HCT116 (cell line): ENCODE data around the gene MYOF. TPM values are rescaled to one million over a fixed set of nuclear protein-coding genes. Genes with fewer than 3 reads are reported as not detected.

Source experiments
- ATAC-seq: fragments of 200-7000 bp; cut with Tn5 transposase; 2 replicates; pipeline ENCODE4 v1.9.1; 2020; ENCODE audit warnings: mild to moderate bottlenecking, moderate library complexity
- BruUV-seq: library from RNA; stranded (reverse); fragments of 400-500 nt; replicated peaks from 2 replicates; lab custom pipeline; 2021; lab: Mats Ljungman, UMichigan
- CTCF ChIA-PET: fragments of 300-600 bp; sonication (Branson Sonifier 250); formaldehyde crosslinking; loops from one replicate; lab custom pipeline; 2021; ENCODE audit warnings: antibody characterized with exemption; lab: Charles Lee
- POLR2A ChIA-PET: fragments of 300-600, 350-600 bp; sonication (Branson Sonifier 250); formaldehyde crosslinking; loops from one replicate; lab custom pipeline; 2021; ENCODE audit warnings: antibody characterized with exemption; lab: Charles Lee
- RAD21 ChIA-PET, 2 experiments: fragments of 300-600 bp; sonication (Branson Sonifier 250); formaldehyde crosslinking; loops; one replicate each; lab custom pipeline; 2023; ENCODE audit warnings: low total read pairs in 2 of 2; ENCODE audit not compliant: uncharacterized antibody in 2 of 2, unreplicated experiment in 2 of 2, low non-redundant PET in 1 of 2; lab: Charles Lee
- DNase-seq: peaks from one replicate; pipeline ENCODE4 v3.0.0-alpha.2; 2010; ENCODE audit warnings: low read depth, low spot score
- H2AFZ ChIP-seq: fragments of 200-600 bp; shearing (Covaris generic), sonication (generic); 2 replicates; pipeline ENCODE4 v1.6.1; 2017; ENCODE audit warnings: low read depth, mixed run types, mixed read lengths, antibody characterized with exemption, low read length; ENCODE audit not compliant: poor library complexity, severe bottlenecking
- H3K27ac ChIP-seq: 2 replicates; pipeline ENCODE4 v1.5.1; 2012; ENCODE audit warnings: low read depth, low read length
- H3K27me3 ChIP-seq: fragments of 200-600 bp; sonication (generic); 2 replicates; pipeline ENCODE4 v1.6.1; 2016; ENCODE audit warnings: mixed run types, low read length, mixed read lengths; ENCODE audit not compliant: insufficient read depth
- H3K36me3 ChIP-seq, 2 experiments: fragments of 200-500 bp in 1 of 2; fragments of 200-600 bp in 1 of 2; sonication (Bioruptor generic) in 1 of 2; sonication (generic) in 1 of 2; 2 replicates each; pipeline versions ENCODE4 v1.5.1 to v1.6.1; 2014 to 2016; ENCODE audit warnings: low read length in 2 of 2, inconsistent platforms in 1 of 2, mixed read lengths in 1 of 2, mixed run types in 1 of 2; ENCODE audit not compliant: insufficient read depth in 2 of 2, control insufficient read depth in 1 of 2
- H3K4me1 ChIP-seq, 2 experiments: fragments of 200-600 bp in 1 of 2; sonication (generic) in 1 of 2; 2 replicates each; pipeline versions ENCODE4 v1.5.1 to v1.6.1; 2012 to 2017; ENCODE audit warnings: low read length in 2 of 2, inconsistent platforms in 1 of 2, mild to moderate bottlenecking in 1 of 2, mixed read lengths in 1 of 2, mixed run types in 1 of 2, moderate library complexity in 1 of 2; ENCODE audit not compliant: insufficient read depth in 2 of 2, control insufficient read depth in 1 of 2
- H3K4me2 ChIP-seq: fragments of 200-600 bp; sonication (generic); 2 replicates; pipeline ENCODE4 v1.6.1; 2017; ENCODE audit warnings: mixed run types, low read length, mixed read lengths
- H3K4me3 ChIP-seq, 2 experiments: fragments of 200-600 bp in 1 of 2; sonication (generic) in 1 of 2; replicated peaks in 1 of 2; 2 replicates each; pipeline ENCODE4 v1.5.1; 2011 to 2016; ENCODE audit warnings: low read length in 2 of 2, control low read depth in 1 of 2, low read depth in 1 of 2, mild to moderate bottlenecking in 1 of 2, mixed read lengths in 1 of 2, mixed run types in 1 of 2
- H3K79me2 ChIP-seq: fragments of 200-600 bp; sonication (generic); 2 replicates; pipeline ENCODE4 v1.6.1; 2017; ENCODE audit warnings: mild to moderate bottlenecking, mixed run types, low read length, moderate library complexity, mixed read lengths; ENCODE audit not compliant: insufficient read depth
- H3K9ac ChIP-seq: fragments of 200-600 bp; sonication (generic); 2 replicates; pipeline ENCODE4 v1.6.1; 2016; ENCODE audit warnings: low read length, mixed read lengths
- H3K9me2 ChIP-seq: fragments of 200-600 bp; sonication (generic), shearing (Covaris generic); 2 replicates; pipeline ENCODE4 v1.6.1; 2017; ENCODE audit warnings: mixed run types, mild to moderate bottlenecking, moderate library complexity; ENCODE audit not compliant: insufficient read depth
- H3K9me3 ChIP-seq, 2 experiments: fragments of 200-500 bp in 1 of 2; fragments of 200-600 bp in 1 of 2; sonication (Bioruptor generic) in 1 of 2; sonication (generic) in 1 of 2; 2 replicates each; pipeline ENCODE4 v1.6.1; 2014 to 2017; ENCODE audit warnings: low read length in 2 of 2, mixed read lengths in 2 of 2, inconsistent platforms in 1 of 2, low read depth in 1 of 2, mild to moderate bottlenecking in 1 of 2, mixed run types in 1 of 2, moderate library complexity in 1 of 2; ENCODE audit not compliant: control insufficient read depth in 1 of 2, insufficient read depth in 1 of 2
- H4K20me1 ChIP-seq: fragments of 200-600 bp; sonication (generic), shearing (Covaris generic); 2 replicates; pipeline ENCODE4 v1.6.1; 2017; ENCODE audit warnings: mixed run types, mild to moderate bottlenecking, moderate library complexity; ENCODE audit not compliant: insufficient read depth
- ATF3 ChIP-seq: IDR thresholded peaks from 2 replicates; pipeline ENCODE4 v1.6.1; 2012
- CBX3 ChIP-seq: IDR thresholded peaks from 2 replicates; pipeline ENCODE4 v1.6.1; 2012; ENCODE audit warnings: low read depth
- CEBPB ChIP-seq: IDR thresholded peaks from 2 replicates; pipeline ENCODE4 v1.6.1; 2012; ENCODE audit warnings: low read depth
- EGR1 ChIP-seq: IDR thresholded peaks from 2 replicates; pipeline ENCODE4 v1.6.1; 2012; ENCODE audit warnings: low read depth
- ELF1 ChIP-seq: IDR thresholded peaks from 2 replicates; pipeline ENCODE4 v1.6.1; 2012; ENCODE audit warnings: low read depth, borderline replicate concordance
- EZH2 ChIP-seq: fragments of 200-600 bp; sonication (generic); IDR thresholded peaks from 2 replicates; pipeline ENCODE4 v1.6.1; 2017; ENCODE audit warnings: antibody characterized with exemption, mixed run types
- EZH2phosphoT487 ChIP-seq: fragments of 200-600 bp; IDR thresholded peaks from 2 replicates; pipeline ENCODE4 v1.6.1; 2018; ENCODE audit warnings: antibody characterized with exemption, borderline replicate concordance
- FOSL1 ChIP-seq: IDR thresholded peaks from 2 replicates; pipeline ENCODE4 v1.6.1; 2012; ENCODE audit warnings: low read depth
- JUND ChIP-seq: IDR thresholded peaks from 2 replicates; pipeline ENCODE4 v1.6.1; 2012
- POLR2A ChIP-seq: IDR thresholded peaks from 2 replicates; pipeline ENCODE4 v1.7.0; 2011; ENCODE audit warnings: borderline replicate concordance; ENCODE audit not compliant: insufficient read depth, insufficient read length; ENCODE audit errors: extremely low read depth
- POLR2AphosphoS5 ChIP-seq: IDR thresholded peaks from 2 replicates; pipeline ENCODE4 v1.6.1; 2011; ENCODE audit warnings: mild to moderate bottlenecking, low read depth, low read length, moderate library complexity
- RAD21 ChIP-seq: IDR thresholded peaks from 2 replicates; pipeline ENCODE4 v1.6.1; 2012; ENCODE audit warnings: low read depth, mild to moderate bottlenecking
- REST ChIP-seq: IDR thresholded peaks from 2 replicates; pipeline ENCODE4 v1.6.1; 2012; ENCODE audit warnings: low read depth
- SP1 ChIP-seq: IDR thresholded peaks from 2 replicates; pipeline ENCODE4 v1.6.1; 2012; ENCODE audit warnings: low read depth
- SRF ChIP-seq: IDR thresholded peaks from 2 replicates; pipeline ENCODE4 v1.6.1; 2012; ENCODE audit warnings: low read depth
- TCF7L2 ChIP-seq: IDR thresholded peaks from 2 replicates; pipeline ENCODE4 v1.7.0; 2011; ENCODE audit warnings: borderline replicate concordance, inconsistent platforms; ENCODE audit not compliant: insufficient read depth, insufficient read length; ENCODE audit errors: extremely low read depth
- YY1 ChIP-seq: IDR thresholded peaks from 2 replicates; pipeline ENCODE4 v1.6.1; 2011; ENCODE audit warnings: low read length, low read depth, moderate library complexity, mild to moderate bottlenecking; ENCODE audit not compliant: insufficient replicate concordance; ENCODE audit errors: extremely low read depth
- ZFX ChIP-seq: fragments of 450-650 bp; IDR thresholded peaks from 2 replicates; pipeline ENCODE4 v1.6.1; 2017
- ZNF274 ChIP-seq: fragments of 200-500 bp; sonication (Bioruptor generic); IDR thresholded peaks from 2 replicates; pipeline ENCODE4 v1.6.1; 2014; ENCODE audit warnings: mild to moderate bottlenecking, low read depth, low read length, inconsistent platforms
- intact Hi-C: fragments of 100-400 bp; cut with micrococcal nuclease; formaldehyde crosslinking; loops from 2 replicates; pipeline ENCODE4 v1.10.0; 2022
- total RNA-seq: library from RNA; stranded (reverse); gene quantifications from one replicate; pipeline ENCODE4 v1.2.1, GENCODE V29; 2021; ENCODE audit not compliant: unreplicated experiment

MYOF gene
- total RNA-seq, 1 experiment from 2014 or later: 250 TPM

- no peak overlapping the region for H3K27ac ChIP-seq
- H3K4me1 ChIP-seq: no peaks in the 10 kb centered on the region
- no TSS peak for BruUV-seq
- DNase-seq (no peak), ATAC-seq (no peak)
- H3K36me3 ChIP-seq: peaks cover 30 to 67% of the 10 kb centered on the region in 2 experiments
- no peaks in the 10 kb centered on the region for H3K9me3 ChIP-seq
- ChIA-PET RAD21 (no interaction called here), CTCF (no interaction called here), POLR2A (no interaction called here)
- no peak overlapping the region for H3K4me2 ChIP-seq
- H3K4me3 ChIP-seq: no peak overlapping the region
- TF ChIP-seq FOSL1 (no peak), JUND (no peak), POLR2AphosphoS5 (no peak), SP1 (no peak), YY1 (no peak), SRF (no peak), ELF1 (no peak), EZH2 (no peak), EZH2phosphoT487 (no peak), CBX3 (no peak), ZNF274 (no peak), EGR1 (no peak), CEBPB (no peak), ZFX (no peak)
- intact Hi-C loops: no loop called here
- no peaks in the 10 kb centered on the region for H3K27me3 ChIP-seq
- no peak overlapping the region for H2AFZ ChIP-seq
- no peaks in the 10 kb centered on the region for H3K9me2 ChIP-seq
- no peaks in the 10 kb centered on the region for H4K20me1 ChIP-seq
- H3K9ac ChIP-seq: no peak overlapping the region
- H3K79me2 ChIP-seq: no peaks in the 10 kb centered on the region
Measured at GRCh38 chr10:93397020-93397419, 85.1 kb downstream of the MYOF start.

DNA sequence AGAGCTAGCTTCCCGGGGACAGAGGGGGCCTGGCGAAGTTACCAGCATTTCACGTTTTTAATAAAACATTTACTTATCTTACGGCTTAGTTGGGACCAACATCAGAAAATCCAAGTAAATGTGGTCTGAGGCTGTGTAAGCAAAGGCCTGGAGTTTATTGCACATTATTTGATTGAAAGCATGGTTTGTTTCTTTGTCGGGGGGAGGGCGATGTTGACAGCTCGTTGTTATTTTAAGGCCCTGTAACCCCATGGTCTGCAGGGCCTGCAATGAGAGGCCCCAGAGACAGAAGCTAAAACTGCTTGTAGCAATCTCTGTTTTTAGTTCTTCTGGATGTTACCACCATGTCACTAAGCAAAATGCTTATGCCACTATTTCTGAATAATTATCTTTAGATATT, 88.9 kb downstream of the MYOF start:
- no peaks in the 10 kb centered on the region; a peak in 1 of 4 replicates for H3K4me1 ChIP-seq
- POLR2A ChIA-PET: interaction anchor here (1.6 kb wide), 1 partner anchor 8 kb away, joined by 3 read pairs; no protein-coding TSS in a partner anchor
- no peak overlapping the region for H3K27ac ChIP-seq
- H2AFZ ChIP-seq: no peak overlapping the region
- ATAC-seq: no peak
- H3K79me2 ChIP-seq: no peaks in the 10 kb centered on the region
- H3K9ac ChIP-seq: no peak overlapping the region
- no peak overlapping the region for H3K4me3 ChIP-seq
- H3K4me2 ChIP-seq: no peak overlapping the region
- RAD21 ChIA-PET: no interaction called here
- no peaks in the 10 kb centered on the region for H3K9me3 ChIP-seq
- peaks cover 20 to 53% of the 10 kb centered on the region in 2 experiments for H3K36me3 ChIP-seq
- no peaks in the 10 kb centered on the region for H3K27me3 ChIP-seq
- intact Hi-C loops: no loop called here
- H3K9me2 ChIP-seq: no peaks in the 10 kb centered on the region
- TSS peak; percentile 13 for BruUV-seq
- no peak for DNase-seq
- H4K20me1 ChIP-seq: no peaks in the 10 kb centered on the region
- CTCF ChIA-PET: no interaction called here
- TF ChIP-seq ZFX: no peak
- no peak for TF ChIP-seq RAD21
- no peak for TF ChIP-seq POLR2A
- no peak for TF ChIP-seq CBX3
- no peak for TF ChIP-seq POLR2AphosphoS5
- no peak for TF ChIP-seq ZNF274
- no peak for TF ChIP-seq FOSL1
- no peak for TF ChIP-seq REST
- no peak for TF ChIP-seq ELF1
- no peak for TF ChIP-seq EGR1
- no peak for TF ChIP-seq ATF3
- no peak for TF ChIP-seq TCF7L2
- no peak for TF ChIP-seq SP1
- TF ChIP-seq EZH2: no peak
- TF ChIP-seq EZH2phosphoT487: no peak
